HL-60 (cell line): Measurements from ENCODE around the gene WDR93.
A peak's percentile ranks its signal among the peaks of the same experiment; 100 is the strongest.

Source experiments
- DNase-seq, 2 experiments: peaks; one replicate each; pipeline ENCODE4 v3.0.0-alpha.2; 2010 to 2020; ENCODE audit warnings: low read depth in 1 of 2, low spot score in 1 of 2
- H3K27ac ChIP-seq: fragments of 250-450 bp; sonication (Bioruptor Pico); replicated peaks from 2 replicates; pipeline ENCODE4 v1.5.1; 2020; ENCODE audit warnings: mild to moderate bottlenecking, moderate library complexity
- H3K27me3 ChIP-seq: fragments of 250-450 bp; sonication (Bioruptor Pico); 2 replicates; pipeline ENCODE4 v1.5.1; 2021; ENCODE audit warnings: mild to moderate bottlenecking, moderate library complexity; ENCODE audit not compliant: insufficient read depth, poor library complexity, severe bottlenecking
- H3K4me3 ChIP-seq: replicated peaks from 2 replicates; pipeline ENCODE4 v1.5.1; 2011; ENCODE audit warnings: mild to moderate bottlenecking, control low read depth, low read length; ENCODE audit not compliant: insufficient read depth
- CTCF ChIP-seq: IDR thresholded peaks from one replicate; pipeline ENCODE4 v1.5.1; 2011; ENCODE audit warnings: low read length, control low read depth, inconsistent platforms; ENCODE audit not compliant: insufficient read depth
- GABPA ChIP-seq: IDR thresholded peaks from 2 replicates; pipeline ENCODE4 v1.6.1; 2012; ENCODE audit warnings: low read depth
- POLR2AphosphoS5 ChIP-seq: IDR thresholded peaks from 2 replicates; pipeline ENCODE4 v1.6.1; 2012; ENCODE audit warnings: low read depth
- REST ChIP-seq: IDR thresholded peaks from 2 replicates; pipeline ENCODE4 v1.6.1; 2012; ENCODE audit warnings: low read depth; ENCODE audit not compliant: insufficient replicate concordance
- SPI1 ChIP-seq: IDR thresholded peaks from 2 replicates; pipeline ENCODE4 v1.6.1; 2012; ENCODE audit warnings: low read depth, mild to moderate bottlenecking, borderline replicate concordance

Gene WDR93

GRCh38 chr15:89777782-89778380, 87.3 kb downstream of the WDR93 start:
- no peak overlapping the region for H3K4me3 ChIP-seq
- TF ChIP-seq POLR2AphosphoS5 (no peak), SPI1 (no peak), CTCF (no peak), REST (no peak), GABPA (no peak)
- DNase-seq = no peak
- H3K27me3 ChIP-seq = no peaks in the 10 kb centered on the region
- no peak overlapping the region for H3K27ac ChIP-seq

GRCh38 chr15:89778861-89779260, 88.2 kb downstream of the WDR93 start:
- DNase-seq = no peak
- Histone ChIP-seq H3K27me3 (no peaks in the 10 kb centered on the region), H3K4me3 (no peak overlapping the region), H3K27ac (no peak overlapping the region)
- TF ChIP-seq POLR2AphosphoS5 = no peak
- no peak for TF ChIP-seq CTCF
- no peak for TF ChIP-seq GABPA
- no peak for TF ChIP-seq SPI1
- no peak for TF ChIP-seq REST

GRCh38 chr15:89780601-89781000, 90.0 kb downstream of the WDR93 start:
- H3K27me3 ChIP-seq = no peaks in the 10 kb centered on the region
- TF ChIP-seq POLR2AphosphoS5 (no peak), GABPA (no peak), SPI1 (no peak), CTCF (no peak), REST (no peak)
- peak overlapping the region; percentile 16; the same call in 1 of the 2 replicates for H3K27ac ChIP-seq
- DNase-seq = no peak
- H3K4me3 ChIP-seq = no peak overlapping the region
